HL-60 (cell line): ENCODE data around the gene SLC25A25.

ENCODE experiments used
- POLR2AphosphoS5 ChIP-seq: IDR thresholded peaks from 2 replicates; pipeline ENCODE4 v1.6.1; 2012; ENCODE audit warnings: low read depth
- TF ChIP-seq, protein P1 (sequence below): IDR thresholded peaks from one replicate; pipeline ENCODE4 v1.5.1; 2011; ENCODE audit warnings: low read length, control low read depth, inconsistent platforms; ENCODE audit not compliant: insufficient read depth

GRCh38 chr9:128024761-128025308 is 43.2 kb upstream of the SLC25A25 start:
- TF ChIP-seq, protein P1, sequence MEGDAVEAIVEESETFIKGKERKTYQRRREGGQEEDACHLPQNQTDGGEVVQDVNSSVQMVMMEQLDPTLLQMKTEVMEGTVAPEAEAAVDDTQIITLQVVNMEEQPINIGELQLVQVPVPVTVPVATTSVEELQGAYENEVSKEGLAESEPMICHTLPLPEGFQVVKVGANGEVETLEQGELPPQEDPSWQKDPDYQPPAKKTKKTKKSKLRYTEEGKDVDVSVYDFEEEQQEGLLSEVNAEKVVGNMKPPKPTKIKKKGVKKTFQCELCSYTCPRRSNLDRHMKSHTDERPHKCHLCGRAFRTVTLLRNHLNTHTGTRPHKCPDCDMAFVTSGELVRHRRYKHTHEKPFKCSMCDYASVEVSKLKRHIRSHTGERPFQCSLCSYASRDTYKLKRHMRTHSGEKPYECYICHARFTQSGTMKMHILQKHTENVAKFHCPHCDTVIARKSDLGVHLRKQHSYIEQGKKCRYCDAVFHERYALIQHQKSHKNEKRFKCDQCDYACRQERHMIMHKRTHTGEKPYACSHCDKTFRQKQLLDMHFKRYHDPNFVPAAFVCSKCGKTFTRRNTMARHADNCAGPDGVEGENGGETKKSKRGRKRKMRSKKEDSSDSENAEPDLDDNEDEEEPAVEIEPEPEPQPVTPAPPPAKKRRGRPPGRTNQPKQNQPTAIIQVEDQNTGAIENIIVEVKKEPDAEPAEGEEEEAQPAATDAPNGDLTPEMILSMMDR: no peak
- TF ChIP-seq POLR2AphosphoS5: no peak
